Astrocyte of the cerebellum (primary cell): Measurements from ENCODE around the gene SERPINA1.

Experiments used
- DNase-seq: peaks from one replicate; pipeline ENCODE4 v3.0.0-alpha.2; 2011; ENCODE audit warnings: low read depth
- H3K4me3 ChIP-seq: 2 replicates; pipeline ENCODE4 v1.5.1; 2011; ENCODE audit warnings: mild to moderate bottlenecking, low read depth, low read length, moderate library complexity
- in situ Hi-C: cut with HindIII; loops from 2 replicates; pipeline ENCODE4 v1.10.0; 2017; ENCODE audit warnings: low sequenced_read_pairs
- TF ChIP-seq, protein P1 (sequence below): IDR thresholded peaks from 2 replicates; pipeline ENCODE4 v1.5.1; 2012; ENCODE audit warnings: low read length, low read depth, moderate library complexity, mild to moderate bottlenecking; ENCODE audit errors: missing control alignments

SERPINA1 gene

DNA sequence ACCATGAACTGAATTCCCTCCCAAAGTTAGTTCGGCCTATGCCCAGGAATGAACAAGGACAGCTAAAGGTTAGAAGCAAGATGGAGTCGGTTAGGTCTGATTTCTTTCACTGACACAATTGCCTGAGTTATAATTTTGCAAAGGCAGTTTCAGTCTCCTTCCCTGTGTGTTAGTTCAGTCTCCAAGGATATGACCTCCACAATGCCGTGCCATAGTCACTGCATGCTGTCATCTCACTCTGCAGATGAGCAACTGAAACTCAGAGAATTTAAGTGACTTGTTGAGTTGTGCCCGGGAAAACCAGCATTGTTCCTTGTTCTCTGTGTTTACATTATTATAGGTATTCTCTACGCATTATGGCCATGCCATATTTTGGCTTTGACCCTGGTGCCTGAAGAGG is 10.1 kb upstream of the SERPINA1 start:
- no peak for DNase-seq
- no peak overlapping the region for H3K4me3 ChIP-seq
- TF ChIP-seq, protein P1, sequence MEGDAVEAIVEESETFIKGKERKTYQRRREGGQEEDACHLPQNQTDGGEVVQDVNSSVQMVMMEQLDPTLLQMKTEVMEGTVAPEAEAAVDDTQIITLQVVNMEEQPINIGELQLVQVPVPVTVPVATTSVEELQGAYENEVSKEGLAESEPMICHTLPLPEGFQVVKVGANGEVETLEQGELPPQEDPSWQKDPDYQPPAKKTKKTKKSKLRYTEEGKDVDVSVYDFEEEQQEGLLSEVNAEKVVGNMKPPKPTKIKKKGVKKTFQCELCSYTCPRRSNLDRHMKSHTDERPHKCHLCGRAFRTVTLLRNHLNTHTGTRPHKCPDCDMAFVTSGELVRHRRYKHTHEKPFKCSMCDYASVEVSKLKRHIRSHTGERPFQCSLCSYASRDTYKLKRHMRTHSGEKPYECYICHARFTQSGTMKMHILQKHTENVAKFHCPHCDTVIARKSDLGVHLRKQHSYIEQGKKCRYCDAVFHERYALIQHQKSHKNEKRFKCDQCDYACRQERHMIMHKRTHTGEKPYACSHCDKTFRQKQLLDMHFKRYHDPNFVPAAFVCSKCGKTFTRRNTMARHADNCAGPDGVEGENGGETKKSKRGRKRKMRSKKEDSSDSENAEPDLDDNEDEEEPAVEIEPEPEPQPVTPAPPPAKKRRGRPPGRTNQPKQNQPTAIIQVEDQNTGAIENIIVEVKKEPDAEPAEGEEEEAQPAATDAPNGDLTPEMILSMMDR, result no peak
- in situ Hi-C loops, result no loop called here

DNA sequence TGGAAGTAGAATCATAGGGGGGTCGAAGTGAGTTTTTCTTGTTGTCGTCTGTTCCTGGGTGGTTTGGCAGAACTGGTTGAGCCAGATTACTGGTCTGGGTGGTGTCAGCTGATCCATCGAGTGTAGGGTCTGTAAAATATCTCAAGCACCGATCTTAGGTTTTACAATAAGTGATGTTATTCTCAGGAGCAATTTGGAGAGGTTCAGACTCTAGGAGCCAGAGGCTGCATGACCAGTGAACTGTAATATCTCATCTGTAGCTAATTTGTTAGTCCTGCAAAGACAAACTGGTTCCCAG is 9.7 kb upstream of the SERPINA1 start:
- in situ Hi-C loops, result no loop called here
- DNase-seq, result no peak
- H3K4me3 ChIP-seq, result no peak overlapping the region
- TF ChIP-seq, protein P1, result no peak

- TF ChIP-seq, protein P1, result no peak
- no peak for DNase-seq
- no peak overlapping the region for H3K4me3 ChIP-seq
- in situ Hi-C loops, result no loop called here
These were observed 9.1 kb upstream of the SERPINA1 start for GRCh38 chr14:94397289-94398181.

DNA sequence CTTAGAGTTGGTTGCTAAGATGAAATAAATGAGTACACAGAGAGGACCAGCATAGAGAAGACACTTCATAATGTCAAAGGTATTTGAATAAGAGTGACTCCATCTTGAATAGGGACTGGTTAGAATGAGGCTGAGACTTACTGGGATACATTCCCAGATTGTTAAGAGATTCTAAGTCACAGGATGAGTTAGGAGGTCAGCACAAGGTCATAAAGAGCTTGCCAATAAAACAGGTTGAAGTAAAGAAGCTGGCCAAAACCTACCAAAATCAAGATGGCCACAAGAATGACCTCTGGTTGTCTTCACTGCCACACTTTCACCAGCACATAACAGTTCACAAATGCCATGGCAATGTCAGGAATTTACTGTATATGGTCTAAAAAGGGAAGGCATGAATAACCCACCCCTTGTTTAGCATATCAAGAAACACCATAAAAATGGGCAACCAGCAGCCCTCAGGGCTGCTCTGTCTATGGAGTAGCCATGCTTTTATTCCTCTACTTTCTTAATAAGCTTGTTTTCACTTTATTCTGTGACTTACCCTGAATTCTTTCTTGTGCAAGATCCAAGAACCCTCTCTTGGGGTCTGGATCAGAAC is 8.3 kb upstream of the SERPINA1 start:
- no peak for DNase-seq
- in situ Hi-C loops, result no loop called here
- H3K4me3 ChIP-seq, result no peak overlapping the region
- TF ChIP-seq, protein P1, result no peak

GRCh38 chr14:94395888-94396574 is 7.6 kb upstream of the SERPINA1 start:
- TF ChIP-seq, protein P1, result no peak
- DNase-seq, result no peak
- in situ Hi-C loops, result no loop called here
- H3K4me3 ChIP-seq, result no peak overlapping the region

GRCh38 chr14:94395282-94395887 is 7.0 kb upstream of the SERPINA1 start:
- no peak for DNase-seq
- H3K4me3 ChIP-seq, result no peak overlapping the region
- in situ Hi-C loops, result no loop called here
- TF ChIP-seq, protein P1, result no peak
